Keratinocyte (primary cell): ENCODE data around the gene RASL12.

Experiments
- CTCF ChIP-seq, 3 experiments: IDR thresholded peaks in 1 of 3; conservative IDR thresholded peaks in 1 of 3; optimal IDR thresholded peaks in 1 of 3; 2 replicates in 2 of 3; 3 replicates in 1 of 3; pipeline versions ENCODE3 to v1.5.1; 2011; ENCODE audit warnings: low read length in 3 of 3, mild to moderate bottlenecking in 3 of 3, moderate library complexity in 2 of 3, control low read depth in 1 of 3, inconsistent platforms in 1 of 3; ENCODE audit not compliant: insufficient read depth in 2 of 3; ENCODE audit errors: extremely low read depth in 1 of 3
- EZH2 ChIP-seq: IDR thresholded peaks from one replicate; pipeline ENCODE4 v1.6.1; 2012; ENCODE audit warnings: inconsistent platforms, mild to moderate bottlenecking, low read length, moderate library complexity

- TF ChIP-seq CTCF (optimal IDR thresholded peaks at IDR 0.05 in 1 of 3, IDR thresholded peaks at IDR 0.05 in 1 of 3, conservative IDR thresholded peaks at IDR 0.05 in 1 of 3; ENCODE audit: extremely low read depth in 1 of 3, insufficient read depth in 2 of 3, low read length in 3 of 3) (no peak), EZH2 (no peak)
Measured at GRCh38 chr15:65110676-65111292, 43.0 kb upstream of the RASL12 start.
